ENCODE measurements around the gene MROH2A. TPM values are rescaled to one million over a fixed set of nuclear protein-coding genes. Genes with fewer than 3 reads are reported as not detected.

MROH2A gene
- total RNA-seq, 1 experiment from 2014 or later, result not detected

GRCh38 chr2:233772153-233772552 is 6.0 kb upstream of the MROH2A start (continued):
- TF ChIP-seq ETV6 (CRISPR knock-in tag; IDR thresholded peaks at IDR 0.05) (no peak), MAX (CRISPR knock-in tag; IDR thresholded peaks at IDR 0.05) (no peak), ZSCAN18 (CRISPR knock-in tag; IDR thresholded peaks at IDR 0.05) (no peak), ZNF396 (CRISPR knock-in tag; IDR thresholded peaks at IDR 0.05; ENCODE audit: borderline replicate concordance) (no peak), RORB (CRISPR knock-in tag; IDR thresholded peaks at IDR 0.05) (no peak), ZNF263 (CRISPR knock-in tag; IDR thresholded peaks at IDR 0.05; ENCODE audit: low read depth) (no peak)

- POLR2A ChIA-PET, result no interaction called here
- H3K27ac Mint-ChIP-seq, result no peak overlapping the region
- peaks cover 3% of the 10 kb centered on the region for H3K4me1 Mint-ChIP-seq
- ATAC-seq (no peak), DNase-seq (ENCODE audit: low spot score) (no peak)
- H3K27me3 Mint-ChIP-seq (ENCODE audit: low read depth), result no peaks in the 10 kb centered on the region; the same call in 1 of the 2 replicates
- peaks cover 8% of the 10 kb centered on the region for H3K36me3 Mint-ChIP-seq
- H3K9me3 Mint-ChIP-seq, result peaks cover 27% of the 10 kb centered on the region
- TF ChIP-seq STAT6 (CRISPR knock-in tag; conservative IDR thresholded peaks at IDR 0.05; ENCODE audit: low read depth), result no peak
- TF ChIP-seq CREM (CRISPR knock-in tag; IDR thresholded peaks at IDR 0.05), result no peak
- no peak for TF ChIP-seq NFYB (CRISPR knock-in tag; conservative IDR thresholded peaks at IDR 0.05; ENCODE audit: low read depth)
- no peak for TF ChIP-seq ZNF219 (CRISPR knock-in tag; IDR thresholded peaks at IDR 0.05; ENCODE audit: borderline replicate concordance)
- TF ChIP-seq ATF3 (CRISPR knock-in tag; conservative IDR thresholded peaks at IDR 0.05), result no peak
- TF ChIP-seq HMGXB4 (CRISPR knock-in tag; IDR thresholded peaks at IDR 0.05), result no peak
- TF ChIP-seq FOXK1 (CRISPR knock-in tag; IDR thresholded peaks at IDR 0.05), result no peak
- TF ChIP-seq MAX (CRISPR knock-in tag; IDR thresholded peaks at IDR 0.05), result no peak
- no peak for TF ChIP-seq ZNF263 (CRISPR knock-in tag; IDR thresholded peaks at IDR 0.05; ENCODE audit: low read depth)
- no peak for TF ChIP-seq ZNF138 (CRISPR knock-in tag; conservative IDR thresholded peaks at IDR 0.05)
- no peak for TF ChIP-seq RELA (CRISPR knock-in tag; IDR thresholded peaks at IDR 0.05; ENCODE audit: borderline replicate concordance)
- no peak overlapping the region for H3K4me3 Mint-ChIP-seq
- CTCF ChIA-PET, result no interaction called here
These were observed 5.5 kb upstream of the MROH2A start for GRCh38 chr2:233772583-233772982.

GRCh38 chr2:233773854-233774253 is 4.3 kb upstream of the MROH2A start:
- ATAC-seq (no peak), DNase-seq (ENCODE audit: low spot score) (no peak)
- no peak overlapping the region for H3K27ac Mint-ChIP-seq
- ChIA-PET CTCF (no interaction called here), POLR2A (no interaction called here)
- H3K9me3 Mint-ChIP-seq, result peaks cover 38% of the 10 kb centered on the region
- no peaks in the 10 kb centered on the region; the same call in 1 of the 2 replicates for H3K27me3 Mint-ChIP-seq (ENCODE audit: low read depth)
- no peaks in the 10 kb centered on the region for H3K4me1 Mint-ChIP-seq
- H3K4me3 Mint-ChIP-seq, result no peak overlapping the region
- H3K36me3 Mint-ChIP-seq, result peaks cover 8% of the 10 kb centered on the region
- TF ChIP-seq E2F1 (CRISPR knock-in tag; IDR thresholded peaks at IDR 0.05), result no peak
- TF ChIP-seq GRHL2 (CRISPR knock-in tag; IDR thresholded peaks at IDR 0.05; ENCODE audit: insufficient replicate concordance, severe bottlenecking), result no peak
- no peak for TF ChIP-seq ATF6 (CRISPR knock-in tag; IDR thresholded peaks at IDR 0.05)
- no peak for TF ChIP-seq NFYB (CRISPR knock-in tag; conservative IDR thresholded peaks at IDR 0.05; ENCODE audit: low read depth)
- no peak for TF ChIP-seq TCF7 (CRISPR knock-in tag; IDR thresholded peaks at IDR 0.05; ENCODE audit: low read depth)
- no peak for TF ChIP-seq ZNF671 (CRISPR knock-in tag; IDR thresholded peaks at IDR 0.05)
- TF ChIP-seq GABPB1 (CRISPR knock-in tag; IDR thresholded peaks at IDR 0.05), result no peak
- TF ChIP-seq ATF3 (CRISPR knock-in tag; conservative IDR thresholded peaks at IDR 0.05), result no peak
- TF ChIP-seq NR1H2 (CRISPR knock-in tag; IDR thresholded peaks at IDR 0.05), result no peak
